ENCODE data around the gene DNAJC5G. TPM values are rescaled to one million over a fixed set of nuclear protein-coding genes. Genes with fewer than 3 reads are reported as not detected.
"Not testable (repeated sequence)": the region's sequence is repeated elsewhere in the genome, so short reads cannot be mapped to it uniquely, and the experiment has no call there.

Gene DNAJC5G
- total RNA-seq, 1 donor from 2014 or later: not detected

GRCh38 chr2:27314709-27315108 is 39.5 kb downstream of the DNAJC5G start:
- Mint-ChIP-seq H3K4me1 (no peaks in the 10 kb centered on the region), H3K36me3 (ENCODE audit: low read depth) (peaks cover 9% of the 10 kb centered on the region), H3K4me3 (no peak overlapping the region), H3K27me3 (ENCODE audit: low read depth) (peaks cover 11% of the 10 kb centered on the region), H3K27ac (ENCODE audit: unreplicated experiment) (no peak overlapping the region), H3K9me3 (no peaks in the 10 kb centered on the region)
- no peak for TF ChIP-seq CTCF (conservative IDR thresholded peaks at IDR 0.05)
- no peak for DNase-seq (ENCODE audit: low read depth, low spot score)

- no peaks in the 10 kb centered on the region for H3K4me1 Mint-ChIP-seq
- TF ChIP-seq CTCF (conservative IDR thresholded peaks at IDR 0.05): no peak
- no peaks in the 10 kb centered on the region for H3K9me3 Mint-ChIP-seq
- no peak for DNase-seq (ENCODE audit: low read depth, low spot score)
- no peak overlapping the region for H3K4me3 Mint-ChIP-seq
- H3K27me3 Mint-ChIP-seq (ENCODE audit: low read depth): peaks cover 9% of the 10 kb centered on the region
- H3K36me3 Mint-ChIP-seq (ENCODE audit: low read depth): peaks cover 7% of the 10 kb centered on the region
- no peak overlapping the region for H3K27ac Mint-ChIP-seq (ENCODE audit: unreplicated experiment)
Observed at GRCh38 chr2:27315122-27315521, 39.9 kb downstream of the DNAJC5G start.

GRCh38 chr2:27316655-27317412 is 41.6 kb downstream of the DNAJC5G start:
- H3K27ac Mint-ChIP-seq (ENCODE audit: unreplicated experiment): no peak overlapping the region
- H3K36me3 Mint-ChIP-seq (ENCODE audit: low read depth): no peaks in the 10 kb centered on the region
- TF ChIP-seq CTCF (conservative IDR thresholded peaks at IDR 0.05): no peak
- no peak for DNase-seq (ENCODE audit: low read depth, low spot score)
- H3K9me3 Mint-ChIP-seq: no peaks in the 10 kb centered on the region
- no peak overlapping the region for H3K4me3 Mint-ChIP-seq
- peaks cover 7% of the 10 kb centered on the region for H3K4me1 Mint-ChIP-seq
- H3K27me3 Mint-ChIP-seq (ENCODE audit: low read depth): peaks cover 2% of the 10 kb centered on the region

GRCh38 chr2:27319839-27320238 is 44.6 kb downstream of the DNAJC5G start:
- H3K36me3 Mint-ChIP-seq (ENCODE audit: low read depth); DNase-seq (ENCODE audit: low read depth, low spot score); H3K9me3 Mint-ChIP-seq; H3K27me3 Mint-ChIP-seq (ENCODE audit: low read depth); H3K27ac Mint-ChIP-seq (ENCODE audit: unreplicated experiment): not testable (repeated sequence)
- H3K4me3 Mint-ChIP-seq: peak overlapping the region; percentile 44
- H3K4me1 Mint-ChIP-seq: peaks cover 25% of the 10 kb centered on the region

GRCh38 chr2:27320958-27321543 is 45.8 kb downstream of the DNAJC5G start:
- Mint-ChIP-seq H3K27ac (ENCODE audit: unreplicated experiment) (no peak overlapping the region), H3K36me3 (ENCODE audit: low read depth) (no peaks in the 10 kb centered on the region), H3K9me3 (no peaks in the 10 kb centered on the region), H3K4me3 (peak overlapping the region; percentile 93), H3K27me3 (ENCODE audit: low read depth) (no peaks in the 10 kb centered on the region), H3K4me1 (peaks cover 25% of the 10 kb centered on the region)
- peak; percentile 46 for TF ChIP-seq CTCF (conservative IDR thresholded peaks at IDR 0.05)
- no peak for DNase-seq (ENCODE audit: low read depth, low spot score)

- Mint-ChIP-seq H3K4me3 (peak overlapping the region; percentile 93), H3K4me1 (peaks cover 25% of the 10 kb centered on the region), H3K27me3 (ENCODE audit: low read depth) (no peaks in the 10 kb centered on the region), H3K27ac (ENCODE audit: unreplicated experiment) (peak overlapping the region; percentile 98), H3K9me3 (no peaks in the 10 kb centered on the region), H3K36me3 (ENCODE audit: low read depth) (peaks cover 9% of the 10 kb centered on the region)
- DNase-seq (ENCODE audit: low read depth, low spot score): no peak
- TF ChIP-seq CTCF (conservative IDR thresholded peaks at IDR 0.05): no peak
Observed at GRCh38 chr2:27322301-27322765, 47.1 kb downstream of the DNAJC5G start.

All from neural crest cell (in vitro differentiated cells).